ENCODE data around the gene SVOP.
"Not testable (repeated sequence)": the region's sequence is repeated elsewhere in the genome, so short reads cannot be mapped to it uniquely, and the experiment has no call there.

SVOP gene

GRCh38 chr12:109028624-109029023, 7.8 kb upstream of the SVOP start:
- not testable (repeated sequence) for H3K4me1 ChIP-seq (ENCODE audit: control insufficient read depth, insufficient read depth, low read length); H3K4me3 ChIP-seq (ENCODE audit: low read length); H3K9ac ChIP-seq (ENCODE audit: low read length); DNase-seq (ENCODE audit: low read depth); H3K36me3 ChIP-seq (ENCODE audit: control insufficient read depth, insufficient read depth, low read length, severe bottlenecking); H3K9me3 ChIP-seq (ENCODE audit: control insufficient read depth, low read length)
- H3K27me3 ChIP-seq (replicated peaks; ENCODE audit: control insufficient read depth, insufficient read depth, low read length): peaks cover 24% of the 10 kb centered on the region

GRCh38 chr12:109027767-109028166, 6.9 kb upstream of the SVOP start:
- H3K27me3 ChIP-seq (replicated peaks; ENCODE audit: control insufficient read depth, insufficient read depth, low read length): peaks cover 21% of the 10 kb centered on the region
- DNase-seq (ENCODE audit: low read depth): peak; percentile 44
- no peaks in the 10 kb centered on the region for H3K9me3 ChIP-seq (ENCODE audit: control insufficient read depth, low read length)
- H3K4me1 ChIP-seq (ENCODE audit: control insufficient read depth, insufficient read depth, low read length): no peaks in the 10 kb centered on the region
- no peaks in the 10 kb centered on the region for H3K36me3 ChIP-seq (ENCODE audit: control insufficient read depth, insufficient read depth, low read length, severe bottlenecking)
- H3K4me3 ChIP-seq (ENCODE audit: low read length): no peak overlapping the region
- H3K9ac ChIP-seq (ENCODE audit: low read length): no peak overlapping the region

GRCh38 chr12:109020146-109020795, 597 bp downstream of the SVOP start:
- Histone ChIP-seq H3K9ac (ENCODE audit: low read length) (no peak overlapping the region), H3K27me3 (replicated peaks; ENCODE audit: control insufficient read depth, insufficient read depth, low read length) (peaks cover 5% of the 10 kb centered on the region), H3K36me3 (ENCODE audit: control insufficient read depth, insufficient read depth, low read length, severe bottlenecking) (no peaks in the 10 kb centered on the region), H3K4me1 (ENCODE audit: control insufficient read depth, insufficient read depth, low read length) (no peaks in the 10 kb centered on the region), H3K4me3 (ENCODE audit: low read length) (no peak overlapping the region), H3K9me3 (ENCODE audit: control insufficient read depth, low read length) (no peaks in the 10 kb centered on the region)
- DNase-seq (ENCODE audit: low read depth): no peak

GRCh38 chr12:109018296-109018695, 2.6 kb downstream of the SVOP start:
- Histone ChIP-seq H3K36me3 (ENCODE audit: control insufficient read depth, insufficient read depth, low read length, severe bottlenecking) (no peaks in the 10 kb centered on the region), H3K27me3 (replicated peaks; ENCODE audit: control insufficient read depth, insufficient read depth, low read length) (peaks cover 14% of the 10 kb centered on the region), H3K9me3 (ENCODE audit: control insufficient read depth, low read length) (no peaks in the 10 kb centered on the region), H3K9ac (ENCODE audit: low read length) (no peak overlapping the region), H3K4me1 (ENCODE audit: control insufficient read depth, insufficient read depth, low read length) (no peaks in the 10 kb centered on the region), H3K4me3 (ENCODE audit: low read length) (no peak overlapping the region)
- DNase-seq (ENCODE audit: low read depth): no peak

- Histone ChIP-seq H3K9me3 (ENCODE audit: control insufficient read depth, low read length) (no peaks in the 10 kb centered on the region), H3K4me3 (ENCODE audit: low read length) (no peak overlapping the region), H3K27me3 (replicated peaks; ENCODE audit: control insufficient read depth, insufficient read depth, low read length) (peaks cover 9% of the 10 kb centered on the region), H3K9ac (ENCODE audit: low read length) (no peak overlapping the region), H3K36me3 (ENCODE audit: control insufficient read depth, insufficient read depth, low read length, severe bottlenecking) (no peaks in the 10 kb centered on the region), H3K4me1 (ENCODE audit: control insufficient read depth, insufficient read depth, low read length) (no peaks in the 10 kb centered on the region)
- no peak for DNase-seq (ENCODE audit: low read depth)
Measured at GRCh38 chr12:109016978-109017377, 3.9 kb downstream of the SVOP start.

GRCh38 chr12:109016016-109016415, 4.9 kb downstream of the SVOP start:
- H3K4me1 ChIP-seq (ENCODE audit: control insufficient read depth, insufficient read depth, low read length): no peaks in the 10 kb centered on the region
- no peak overlapping the region for H3K9ac ChIP-seq (ENCODE audit: low read length)
- no peaks in the 10 kb centered on the region for H3K9me3 ChIP-seq (ENCODE audit: control insufficient read depth, low read length)
- no peak for DNase-seq (ENCODE audit: low read depth)
- peaks cover 11% of the 10 kb centered on the region for H3K27me3 ChIP-seq (replicated peaks; ENCODE audit: control insufficient read depth, insufficient read depth, low read length)
- H3K36me3 ChIP-seq (ENCODE audit: control insufficient read depth, insufficient read depth, low read length, severe bottlenecking): no peaks in the 10 kb centered on the region
- no peak overlapping the region for H3K4me3 ChIP-seq (ENCODE audit: low read length)

GRCh38 chr12:109014984-109015765, 5.7 kb downstream of the SVOP start:
- H3K4me1 ChIP-seq (ENCODE audit: control insufficient read depth, insufficient read depth, low read length): no peaks in the 10 kb centered on the region
- H3K4me3 ChIP-seq (ENCODE audit: low read length): no peak overlapping the region
- peaks cover 11% of the 10 kb centered on the region for H3K27me3 ChIP-seq (replicated peaks; ENCODE audit: control insufficient read depth, insufficient read depth, low read length)
- no peaks in the 10 kb centered on the region for H3K9me3 ChIP-seq (ENCODE audit: control insufficient read depth, low read length)
- H3K9ac ChIP-seq (ENCODE audit: low read length): no peak overlapping the region
- H3K36me3 ChIP-seq (ENCODE audit: control insufficient read depth, insufficient read depth, low read length, severe bottlenecking): no peaks in the 10 kb centered on the region
- no peak for DNase-seq (ENCODE audit: low read depth)

- Histone ChIP-seq H3K36me3 (ENCODE audit: control insufficient read depth, insufficient read depth, low read length, severe bottlenecking) (no peaks in the 10 kb centered on the region), H3K9me3 (ENCODE audit: control insufficient read depth, low read length) (no peaks in the 10 kb centered on the region), H3K9ac (ENCODE audit: low read length) (no peak overlapping the region)
Measured at GRCh38 chr12:109010259-109010658, 10.6 kb downstream of the SVOP start.

GRCh38 chr12:109009766-109010165, 11.1 kb downstream of the SVOP start:
- H3K4me1 ChIP-seq (ENCODE audit: control insufficient read depth, insufficient read depth, low read length): no peaks in the 10 kb centered on the region
- DNase-seq (ENCODE audit: low read depth): no peak
- peaks cover 17% of the 10 kb centered on the region for H3K27me3 ChIP-seq (replicated peaks; ENCODE audit: control insufficient read depth, insufficient read depth, low read length)
- no peaks in the 10 kb centered on the region for H3K9me3 ChIP-seq (ENCODE audit: control insufficient read depth, low read length)
- no peak overlapping the region for H3K9ac ChIP-seq (ENCODE audit: low read length)
- no peak overlapping the region for H3K4me3 ChIP-seq (ENCODE audit: low read length)
- no peaks in the 10 kb centered on the region for H3K36me3 ChIP-seq (ENCODE audit: control insufficient read depth, insufficient read depth, low read length, severe bottlenecking)

More at GRCh38 chr12:109010259-109010658, 10.6 kb downstream of the SVOP start:
- Histone ChIP-seq H3K4me1 (ENCODE audit: control insufficient read depth, insufficient read depth, low read length) (no peaks in the 10 kb centered on the region), H3K4me3 (ENCODE audit: low read length) (no peak overlapping the region), H3K27me3 (replicated peaks; ENCODE audit: control insufficient read depth, insufficient read depth, low read length) (peaks cover 18% of the 10 kb centered on the region)
- no peak for DNase-seq (ENCODE audit: low read depth)

- no peaks in the 10 kb centered on the region for H3K36me3 ChIP-seq (ENCODE audit: control insufficient read depth, insufficient read depth, low read length, severe bottlenecking)
- no peak overlapping the region for H3K9ac ChIP-seq (ENCODE audit: low read length)
- no peaks in the 10 kb centered on the region for H3K4me1 ChIP-seq (ENCODE audit: control insufficient read depth, insufficient read depth, low read length)
- no peak for DNase-seq (ENCODE audit: low read depth)
- no peaks in the 10 kb centered on the region for H3K9me3 ChIP-seq (ENCODE audit: control insufficient read depth, low read length)
- H3K4me3 ChIP-seq (ENCODE audit: low read length): no peak overlapping the region
- H3K27me3 ChIP-seq (replicated peaks; ENCODE audit: control insufficient read depth, insufficient read depth, low read length): peaks cover 14% of the 10 kb centered on the region
Measured at GRCh38 chr12:109004017-109004416, 16.9 kb downstream of the SVOP start.

- no peak overlapping the region for H3K4me3 ChIP-seq (ENCODE audit: low read length)
- peaks cover 4% of the 10 kb centered on the region for H3K27me3 ChIP-seq (replicated peaks; ENCODE audit: control insufficient read depth, insufficient read depth, low read length)
- H3K4me1 ChIP-seq (ENCODE audit: control insufficient read depth, insufficient read depth, low read length): no peaks in the 10 kb centered on the region
Measured at GRCh38 chr12:108996320-108996719, 24.5 kb downstream of the SVOP start.

More at GRCh38 chr12:108996320-108996719, 24.5 kb downstream of the SVOP start:
- Histone ChIP-seq H3K9ac (ENCODE audit: low read length) (no peak overlapping the region), H3K9me3 (ENCODE audit: control insufficient read depth, low read length) (no peaks in the 10 kb centered on the region), H3K36me3 (ENCODE audit: control insufficient read depth, insufficient read depth, low read length, severe bottlenecking) (no peaks in the 10 kb centered on the region)
- DNase-seq (ENCODE audit: low read depth): no peak

Measured in adipocyte (in vitro differentiated cells).